CD4-positive, alpha-beta T cell treated with Interleukin-10 for 1 hour (primary cell): ENCODE measurements around the gene TBC1D22A.

Experiments used
- DNase-seq: peaks from one replicate; pipeline ENCODE4 v3.0.0-alpha.2; 2020

Gene TBC1D22A

DNA sequence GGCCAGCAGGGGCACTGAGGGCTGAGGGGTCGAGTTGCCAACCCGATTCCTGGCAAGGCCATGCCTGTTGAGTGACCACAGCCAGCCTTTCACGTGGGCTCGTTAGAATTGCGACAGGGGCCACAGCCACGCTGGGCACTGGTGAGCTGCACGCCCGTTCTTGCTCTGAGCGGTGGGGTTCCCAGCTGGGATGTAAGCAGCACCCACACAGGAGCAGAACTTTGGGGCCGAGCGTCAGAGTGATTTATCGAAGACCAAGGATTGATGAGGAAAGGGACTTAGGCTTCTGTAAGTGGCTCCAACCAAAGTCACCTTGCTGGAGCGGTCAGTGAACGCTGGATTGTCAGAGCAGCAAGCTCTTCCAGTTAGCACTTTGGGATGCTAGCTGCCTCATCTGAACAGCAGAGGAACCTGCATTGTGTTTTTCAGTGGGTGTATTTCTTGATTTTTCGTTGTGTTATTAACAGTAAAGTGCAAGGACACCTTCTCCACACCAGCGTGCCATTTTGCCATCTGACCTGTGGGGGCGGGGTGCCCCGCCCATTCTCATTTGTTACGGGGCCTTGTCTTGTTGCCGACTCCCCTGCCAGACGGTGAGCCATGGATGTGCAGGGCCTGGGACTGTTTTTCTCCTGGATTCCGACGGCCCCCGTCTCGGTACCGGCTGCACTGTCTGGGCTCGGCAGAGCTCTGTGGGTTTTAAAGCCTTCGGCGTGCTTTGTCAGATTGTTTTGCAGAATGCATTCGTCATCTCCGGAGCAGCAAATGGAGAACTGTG is 202.5 kb downstream of the TBC1D22A start:
- no peak for DNase-seq

DNA sequence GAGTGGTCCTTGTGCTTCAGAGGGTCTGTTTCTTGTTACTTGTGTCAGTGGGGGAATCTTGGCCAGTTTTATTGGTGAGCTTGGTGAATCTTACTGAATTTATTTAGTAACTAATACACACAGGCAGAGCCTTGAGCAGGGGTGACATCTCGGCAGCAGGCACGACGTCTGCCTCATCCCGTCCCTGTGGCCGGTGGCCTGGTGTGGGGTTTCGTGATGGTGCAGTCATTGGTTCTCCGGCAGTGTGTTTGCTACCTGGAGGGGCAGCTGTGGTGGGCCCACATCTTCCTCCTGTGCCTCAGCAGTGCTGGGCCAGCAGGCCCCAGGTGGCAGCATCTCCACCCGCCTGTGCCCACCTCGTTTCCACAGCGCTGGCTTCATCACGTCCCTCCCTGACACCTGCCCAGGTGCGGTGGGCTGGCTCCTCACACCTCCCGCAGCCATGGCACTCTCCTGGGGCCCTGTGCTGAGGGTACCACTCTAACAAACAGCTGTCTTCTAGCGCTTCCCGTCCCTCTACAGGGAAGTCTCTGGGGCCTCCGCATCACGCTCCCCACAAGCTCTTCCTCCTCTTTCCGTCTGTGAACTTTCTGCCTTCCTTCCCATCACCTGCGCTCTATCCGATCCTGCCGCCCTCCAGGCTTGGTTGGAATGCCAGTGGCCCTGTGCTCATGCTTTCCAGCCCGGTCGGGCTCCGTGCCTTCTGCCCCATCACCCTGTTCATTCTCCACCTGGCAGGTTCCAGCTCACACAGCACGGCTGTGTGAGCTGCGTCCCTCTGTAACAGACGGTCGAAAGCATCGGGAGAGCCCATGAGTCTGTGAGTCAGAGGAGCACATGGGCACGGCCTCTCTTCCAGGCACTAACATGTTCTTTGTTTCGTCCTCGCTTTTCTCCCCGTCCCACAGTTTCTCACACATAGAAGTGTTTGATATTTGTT is 203.4 kb downstream of the TBC1D22A start:
- no peak for DNase-seq

DNA sequence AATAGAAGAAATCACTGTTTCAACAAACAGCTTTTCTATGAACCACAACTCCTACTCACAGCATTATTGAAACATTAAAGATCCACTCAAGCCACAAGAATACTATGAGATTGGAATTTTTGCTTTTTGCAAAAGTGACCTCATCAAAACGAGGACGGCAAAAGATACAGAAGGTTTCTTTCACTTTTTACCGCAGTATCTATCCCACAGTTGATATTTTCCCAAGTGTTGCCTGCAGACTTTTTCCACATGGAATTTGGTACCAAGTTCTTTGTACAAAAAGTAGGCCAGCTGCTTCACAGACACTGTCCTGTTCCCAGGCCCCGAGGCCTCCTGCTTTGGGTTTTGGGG is 204.0 kb downstream of the TBC1D22A start:
- no peak for DNase-seq

- no peak for DNase-seq
Observed at GRCh38 chr22:46966846-46967245, 204.4 kb downstream of the TBC1D22A start.

GRCh38 chr22:46967445-46968358 is 205.3 kb downstream of the TBC1D22A start:
- DNase-seq = no peak

- no peak for DNase-seq
Observed at GRCh38 chr22:46968359-46968740, 205.9 kb downstream of the TBC1D22A start.

- DNase-seq = no peak
Observed at GRCh38 chr22:46968848-46969247, 206.4 kb downstream of the TBC1D22A start.

DNA sequence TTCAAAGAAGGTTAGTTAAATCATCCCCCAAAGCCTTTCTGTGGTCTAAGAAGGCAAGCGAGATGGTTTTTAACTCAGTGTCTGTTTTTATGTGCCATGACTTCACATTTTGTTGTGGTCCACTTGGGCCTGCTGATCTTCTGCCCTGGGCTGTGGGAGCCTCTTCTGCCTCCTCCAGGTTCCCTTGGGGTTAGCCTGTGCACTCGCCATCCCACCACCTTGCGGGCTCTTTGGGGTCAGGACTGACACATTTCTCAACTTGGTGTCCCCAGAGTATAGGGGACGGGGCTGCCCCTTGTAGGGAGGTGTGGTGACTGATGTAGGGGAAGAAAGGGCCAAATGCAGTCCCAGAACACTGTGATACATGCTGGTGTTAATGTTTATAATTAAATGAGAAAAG is 207.0 kb downstream of the TBC1D22A start:
- no peak for DNase-seq

DNA sequence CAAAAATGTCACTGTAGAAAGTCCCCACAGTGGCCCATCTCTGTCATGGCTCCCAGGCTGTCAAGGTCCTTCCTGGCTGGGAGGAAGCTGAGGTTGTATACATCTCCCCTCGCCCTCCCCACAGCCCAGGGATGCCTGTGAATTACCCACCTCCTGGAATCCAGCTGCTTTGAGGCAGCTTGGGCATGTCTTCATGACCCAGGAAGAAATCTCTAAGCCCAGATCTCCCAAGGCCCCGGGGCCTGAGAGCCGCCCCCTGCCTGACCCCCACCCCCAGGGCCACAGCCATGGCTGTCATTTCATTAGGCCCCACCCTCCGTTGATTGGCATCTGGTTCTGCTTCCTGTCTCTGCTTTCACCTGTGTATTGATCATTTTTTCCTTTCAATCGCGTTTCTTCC is 207.5 kb downstream of the TBC1D22A start:
- DNase-seq = no peak

- no peak for DNase-seq
Observed at GRCh38 chr22:46970411-46971098, 208.1 kb downstream of the TBC1D22A start.

- DNase-seq = no peak
Observed at GRCh38 chr22:46971099-46971763, 208.8 kb downstream of the TBC1D22A start.

DNA sequence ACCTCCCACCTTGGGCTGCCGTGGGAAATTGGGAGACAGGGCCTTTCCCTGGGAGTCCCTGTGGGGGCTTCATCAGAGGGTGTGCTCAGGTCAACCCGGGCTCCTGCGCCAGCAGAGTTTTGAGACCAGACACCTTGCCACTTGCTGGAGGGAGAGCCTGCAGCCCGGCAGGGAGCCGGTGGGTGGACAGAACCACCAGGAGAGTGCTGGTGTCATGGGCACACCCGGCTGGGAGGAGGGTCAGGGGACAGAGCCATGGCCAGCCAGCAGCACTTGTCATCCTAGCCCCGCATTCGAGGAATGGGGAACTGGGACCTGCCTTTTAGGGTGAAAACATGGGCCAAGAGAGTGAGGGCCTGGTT is 209.3 kb downstream of the TBC1D22A start:
- no peak for DNase-seq

DNA sequence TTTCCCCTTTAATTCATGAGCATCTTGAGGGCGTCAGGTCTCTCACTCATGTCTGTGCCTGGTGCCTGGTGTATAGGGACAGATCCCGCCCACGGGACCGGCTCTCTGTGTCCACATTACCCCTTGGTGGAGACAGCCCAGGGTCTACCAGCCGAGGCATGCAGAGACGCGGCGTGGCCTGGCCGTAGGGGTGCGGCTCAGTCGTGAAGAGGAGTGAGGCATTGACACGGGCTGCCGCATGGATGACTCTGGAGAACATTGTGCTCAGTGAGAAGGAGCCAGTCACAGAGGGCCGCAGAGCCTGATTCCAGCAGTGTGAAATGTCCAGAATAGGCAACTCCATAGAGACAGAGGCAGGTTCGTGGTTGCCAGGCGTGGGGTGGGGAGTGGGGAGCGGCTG is 209.8 kb downstream of the TBC1D22A start:
- no peak for DNase-seq

DNA sequence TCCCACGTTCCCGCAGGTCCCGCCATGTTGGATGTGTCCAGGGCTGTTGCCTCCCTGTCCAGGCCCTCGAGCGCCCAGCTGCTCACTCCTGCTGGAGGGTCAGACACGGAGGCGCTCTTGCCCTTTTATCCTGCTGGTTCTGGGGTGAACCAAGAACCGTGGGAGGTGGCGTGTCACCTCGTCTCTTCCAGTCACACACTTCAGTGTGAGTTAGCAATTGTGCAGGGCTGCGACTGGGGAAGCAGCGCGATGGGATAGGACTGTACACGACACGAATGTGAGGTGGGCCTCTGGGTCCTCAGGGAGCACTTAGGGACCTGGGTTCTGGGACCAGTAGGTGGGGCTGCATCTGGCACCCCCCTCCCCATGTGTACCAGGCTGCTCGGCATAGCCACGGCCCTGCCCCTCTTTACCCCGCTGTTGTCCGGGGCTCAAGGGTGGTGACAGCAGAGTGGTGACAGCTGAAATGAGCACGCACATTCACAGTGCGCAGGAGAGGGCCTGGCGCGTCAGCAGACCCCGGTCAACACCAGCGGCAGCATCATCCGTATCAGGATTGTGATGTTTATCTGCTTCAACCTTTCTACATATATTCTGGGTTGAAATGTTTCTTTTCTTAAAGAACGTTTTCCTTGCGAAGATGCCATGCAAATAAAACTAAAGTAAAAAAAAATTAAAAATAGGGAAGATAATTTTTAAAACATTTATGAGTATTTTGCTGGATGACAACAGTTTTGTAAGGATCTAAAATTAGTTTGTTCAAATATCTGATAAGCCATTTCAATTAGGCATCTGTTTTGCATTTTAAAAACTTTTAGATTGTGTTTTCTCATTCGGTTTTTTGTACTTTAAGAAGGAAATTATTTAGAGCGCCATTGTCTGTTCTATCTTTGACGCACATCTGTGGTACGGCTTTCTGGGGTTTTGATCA is 210.7 kb downstream of the TBC1D22A start:
- DNase-seq = no peak

- no peak for DNase-seq
Observed at GRCh38 chr22:46974077-46974476, 211.6 kb downstream of the TBC1D22A start.

DNA sequence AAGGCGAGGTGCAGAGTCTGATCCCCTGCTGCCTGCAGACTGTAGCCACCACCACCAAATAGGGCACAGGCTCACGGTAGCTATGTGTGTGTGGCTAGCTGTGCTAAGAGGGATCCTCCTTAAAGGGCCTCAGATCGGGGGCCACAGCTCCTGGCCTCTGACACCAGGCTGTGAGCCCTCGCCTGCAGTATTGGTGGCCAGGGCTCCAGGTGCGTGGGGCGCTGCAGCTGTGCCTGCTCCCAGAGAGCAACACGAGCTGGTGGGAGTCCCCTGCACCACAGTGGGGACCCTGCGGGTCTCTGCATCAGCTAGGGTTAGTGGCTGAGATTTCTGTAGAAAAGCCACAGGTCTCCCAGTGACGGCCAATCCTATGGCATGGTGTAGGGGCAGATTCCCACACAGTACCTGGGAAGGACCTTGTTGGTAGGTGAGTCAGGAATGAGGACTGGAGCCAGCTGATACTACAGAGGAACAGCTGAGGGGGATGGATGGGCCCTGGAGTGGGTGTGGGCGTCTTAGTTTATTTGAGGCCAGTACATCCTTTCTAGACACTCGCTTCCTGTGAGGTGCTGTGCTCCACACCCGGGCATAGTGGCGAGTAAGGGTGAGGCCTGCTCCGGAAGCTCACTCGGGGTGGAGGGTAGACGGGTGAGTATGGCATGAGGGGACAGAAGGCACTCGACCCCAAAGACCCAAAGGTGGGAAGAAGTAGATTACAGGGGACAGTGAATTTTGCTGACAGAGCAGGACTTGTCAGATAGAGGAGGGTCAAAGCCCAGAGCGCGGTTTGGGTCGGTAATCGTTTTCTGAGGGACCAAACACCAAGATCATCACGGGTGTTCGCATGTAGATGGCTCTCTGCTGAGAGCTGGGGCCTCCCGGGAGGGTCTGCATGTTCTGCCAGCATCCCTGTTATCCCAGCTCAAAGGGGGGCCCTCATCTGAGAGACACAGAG is 212.5 kb downstream of the TBC1D22A start:
- DNase-seq = no peak

DNA sequence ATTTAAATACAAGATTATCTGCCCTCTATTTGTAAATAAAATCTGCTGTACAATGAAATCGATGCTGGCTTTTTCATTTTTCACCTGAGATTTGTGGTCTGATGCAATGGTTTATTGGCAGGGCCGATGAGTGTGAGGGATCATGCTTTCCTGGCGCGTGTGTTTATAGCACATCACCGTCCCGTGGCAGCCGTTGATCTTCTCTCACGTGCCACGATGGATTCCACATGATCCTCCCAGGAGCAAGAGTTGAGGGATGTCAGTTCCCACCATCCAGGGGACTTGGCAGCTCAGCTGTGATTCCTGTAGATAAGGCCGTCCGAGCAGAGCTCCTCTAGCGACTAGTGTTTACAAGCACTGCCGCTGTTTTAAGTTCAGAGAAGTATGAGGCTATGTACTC is 213.7 kb downstream of the TBC1D22A start:
- no peak for DNase-seq

GRCh38 chr22:46976598-46976997 is 214.1 kb downstream of the TBC1D22A start:
- no peak for DNase-seq

GRCh38 chr22:46977656-46978343 is 215.3 kb downstream of the TBC1D22A start:
- DNase-seq = no peak
